ENCODE measurements around the gene SCT.

GRCh38 chr11:619628-620050, 7.3 kb downstream of the SCT start:
- TF ChIP-seq POLR2A (IDR thresholded peaks at IDR 0.05; ENCODE audit: low read depth, low read length) (no peak), CTCF (IDR thresholded peaks at IDR 0.05; ENCODE audit: extremely low read depth in 1 of 2, insufficient read depth in 1 of 2, low read depth in 1 of 2, low read length in 2 of 2) (no peak)

All from endothelial cell of umbilical vein (primary cell).